Astrocyte of the cerebellum (primary cell): Measurements from ENCODE around the gene NHLH1.
A peak's percentile ranks its signal among the peaks of the same experiment; 100 is the strongest.

ENCODE experiments used
- DNase-seq: peaks from one replicate; pipeline ENCODE4 v3.0.0-alpha.2; 2011; ENCODE audit warnings: low read depth
- H3K4me3 ChIP-seq: 2 replicates; pipeline ENCODE4 v1.5.1; 2011; ENCODE audit warnings: mild to moderate bottlenecking, low read depth, low read length, moderate library complexity
- CTCF ChIP-seq: IDR thresholded peaks from 2 replicates; pipeline ENCODE4 v1.5.1; 2012; ENCODE audit warnings: low read length, low read depth, moderate library complexity, mild to moderate bottlenecking; ENCODE audit errors: missing control alignments
- in situ Hi-C: cut with HindIII; loops from 2 replicates; pipeline ENCODE4 v1.10.0; 2017; ENCODE audit warnings: low sequenced_read_pairs

NHLH1 gene

GRCh38 chr1:160414881-160415280, 48.0 kb downstream of the NHLH1 start:
- TF ChIP-seq CTCF = no peak
- no peak for DNase-seq
- in situ Hi-C loops = no loop called here
- H3K4me3 ChIP-seq = no peak overlapping the region

- no peak for TF ChIP-seq CTCF
- in situ Hi-C loops = no loop called here
- DNase-seq = no peak
- no peak overlapping the region for H3K4me3 ChIP-seq
Measured at GRCh38 chr1:160415696-160416290, 48.9 kb downstream of the NHLH1 start.

GRCh38 chr1:160416369-160416768, 49.5 kb downstream of the NHLH1 start:
- in situ Hi-C loops = no loop called here
- H3K4me3 ChIP-seq = no peak overlapping the region
- DNase-seq = no peak
- TF ChIP-seq CTCF = peak; percentile 64

GRCh38 chr1:160418483-160418882, 51.6 kb downstream of the NHLH1 start:
- in situ Hi-C loops = no loop called here
- no peak for TF ChIP-seq CTCF
- H3K4me3 ChIP-seq = no peak overlapping the region
- no peak for DNase-seq

- H3K4me3 ChIP-seq = no peak overlapping the region
- no peak for TF ChIP-seq CTCF
- in situ Hi-C loops = no loop called here
- no peak for DNase-seq
Measured at GRCh38 chr1:160419150-160419837, 52.4 kb downstream of the NHLH1 start.

- no peak for DNase-seq
- in situ Hi-C loops = no loop called here
- no peak overlapping the region for H3K4me3 ChIP-seq
- TF ChIP-seq CTCF = no peak
Measured at GRCh38 chr1:160419838-160420169, 52.9 kb downstream of the NHLH1 start.
